Neural progenitor cell (in vitro differentiated cells): ENCODE results near the gene TRPM1. TPM values are rescaled to one million over a fixed set of nuclear protein-coding genes. Genes with fewer than 3 reads are reported as not detected.
A peak's percentile ranks its signal among the peaks of the same experiment; 100 is the strongest.

ENCODE experiments used
- DNase-seq: peaks from one replicate; pipeline ENCODE4 v3.0.0-alpha.2; 2016; ENCODE audit warnings: low spot score
- H2AFZ ChIP-seq: fragments of 200-600 bp; sonication (generic); replicated peaks from 2 replicates; pipeline ENCODE4 v1.6.1; 2016; ENCODE audit warnings: antibody characterized with exemption
- H3F3A ChIP-seq: fragments of 200-600 bp; sonication (generic); 2 replicates; pipeline ENCODE4 v1.6.1; 2016; ENCODE audit warnings: antibody characterized with exemption, low read depth
- H3K27ac ChIP-seq: fragments of 200-600 bp; sonication (generic); 2 replicates; pipeline ENCODE4 v1.5.1; 2016; ENCODE audit warnings: mild to moderate bottlenecking
- H3K27me3 ChIP-seq: fragments of 200-600 bp; sonication (generic); 2 replicates; pipeline ENCODE4 v1.6.1; 2016; ENCODE audit warnings: mild to moderate bottlenecking, moderate library complexity
- H3K36me3 ChIP-seq: fragments of 200-600 bp; sonication (generic); 2 replicates; pipeline ENCODE4 v1.5.1; 2016
- H3K4me1 ChIP-seq: fragments of 200-600 bp; sonication (generic); 2 replicates; pipeline ENCODE4 v1.6.1; 2016; ENCODE audit warnings: mixed run types
- H3K4me2 ChIP-seq: fragments of 200-600 bp; sonication (generic); 2 replicates; pipeline ENCODE4 v1.6.1; 2016
- H3K4me3 ChIP-seq: fragments of 200-600 bp; sonication (generic); 2 replicates; pipeline ENCODE4 v1.5.1; 2016
- H3K79me2 ChIP-seq: fragments of 200-600 bp; sonication (generic); 2 replicates; pipeline ENCODE4 v1.6.1; 2016; ENCODE audit warnings: low read depth
- H3K9ac ChIP-seq: fragments of 200-600 bp; sonication (generic); 2 replicates; pipeline ENCODE4 v1.6.1; 2016
- H3K9me3 ChIP-seq: fragments of 200-600 bp; sonication (generic); 2 replicates; pipeline ENCODE4 v1.5.1; 2016; ENCODE audit warnings: low read depth
- H4K20me1 ChIP-seq: fragments of 200-600 bp; sonication (generic); 2 replicates; pipeline ENCODE4 v1.6.1; 2016; ENCODE audit warnings: low read depth
- H3K27ac Mint-ChIP-seq: 3 replicates; pipeline ENCODE4 v1.8.0; 2021; ENCODE audit warnings: mixed read lengths
- H3K27me3 Mint-ChIP-seq: 2 replicates; pipeline ENCODE4 v1.8.0; 2022; ENCODE audit warnings: low read depth, mild to moderate bottlenecking, inconsistent platforms, moderate library complexity, mixed read lengths; ENCODE audit not compliant: insufficient read depth
- H3K36me3 Mint-ChIP-seq: 3 replicates; pipeline ENCODE4 v1.8.0; 2021; ENCODE audit warnings: mixed read lengths
- H3K4me1 Mint-ChIP-seq: 3 replicates; pipeline ENCODE4 v1.8.0; 2021; ENCODE audit warnings: mixed read lengths
- H3K4me3 Mint-ChIP-seq: 3 replicates; pipeline ENCODE4 v1.8.0; 2021; ENCODE audit warnings: mild to moderate bottlenecking, moderate library complexity, mixed read lengths
- H3K9me3 Mint-ChIP-seq: 3 replicates; pipeline ENCODE4 v1.8.0; 2020; ENCODE audit warnings: mixed read lengths
- CTCF ChIP-seq: fragments of 200-600 bp; sonication (generic); IDR thresholded peaks from 2 replicates; pipeline ENCODE4 v1.5.1; 2017; ENCODE audit warnings: antibody characterized with exemption, mild to moderate bottlenecking
- EZH2 ChIP-seq: fragments of 200-600 bp; sonication (generic); IDR thresholded peaks from 2 replicates; pipeline ENCODE4 v1.6.1; 2017; ENCODE audit warnings: antibody characterized with exemption, mild to moderate bottlenecking, moderate library complexity
- EZH2phosphoT487 ChIP-seq: fragments of 200-600 bp; sonication (generic); IDR thresholded peaks from 2 replicates; pipeline ENCODE4 v1.6.1; 2017; ENCODE audit warnings: antibody characterized with exemption
- total RNA-seq: library from RNA; depleted of rRNA; stranded (reverse); fragments of >200 nt; gene quantifications from 2 replicates; pipeline ENCODE4 v1.2.3, GENCODE V29; 2015; ENCODE audit warnings: low replicate concordance

The TRPM1 gene
- total RNA-seq, 1 donor from 2014 or later, result not detected

DNA sequence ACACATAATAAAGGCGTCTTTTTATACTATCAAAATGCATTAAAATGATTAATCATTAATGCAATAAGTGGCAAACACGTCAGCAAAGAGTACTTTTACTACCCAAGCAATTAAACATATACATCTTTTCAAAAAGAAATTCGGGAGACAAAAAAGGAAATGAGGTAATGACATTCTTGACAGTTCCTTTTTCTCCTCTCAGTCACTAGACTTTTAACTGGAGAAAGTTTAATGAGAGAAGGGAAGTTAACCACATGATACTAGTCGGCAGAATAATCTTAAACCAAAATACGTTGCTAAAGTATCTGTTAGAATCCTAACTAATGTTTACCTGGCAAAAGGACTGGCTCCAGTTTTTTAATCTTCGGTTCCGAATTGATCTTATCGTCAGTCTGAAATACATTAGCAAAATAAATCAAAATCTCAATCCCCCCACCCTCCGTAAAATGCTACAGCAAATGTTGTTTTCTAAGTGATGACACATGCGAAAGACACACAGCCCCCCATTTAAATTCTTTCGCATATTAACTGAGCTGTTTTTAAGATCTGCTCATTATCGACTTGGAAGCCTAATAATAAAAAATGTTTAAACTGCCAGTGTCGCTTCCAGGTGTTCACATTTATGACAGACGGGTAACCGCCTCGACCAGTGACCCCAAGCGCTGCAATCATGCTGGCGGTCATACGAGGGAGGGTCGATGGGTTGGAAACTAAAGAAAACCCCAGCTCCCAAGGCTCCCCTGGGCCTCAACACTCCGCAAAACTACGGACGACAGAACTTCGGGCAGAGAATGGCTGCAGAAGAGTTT is 110.9 kb downstream of the TRPM1 start:
- Mint-ChIP-seq H3K36me3 (peaks cover 3% of the 10 kb centered on the region), H3K27ac (peak overlapping the region; percentile 90), H3K9me3 (no peaks in the 10 kb centered on the region), H3K27me3 (no peaks in the 10 kb centered on the region), H3K4me3 (peak overlapping the region; percentile 98), H3K4me1 (peaks cover 13% of the 10 kb centered on the region)
- TF ChIP-seq CTCF, result no peak
- no peak for TF ChIP-seq EZH2
- no peak for TF ChIP-seq EZH2phosphoT487
- Histone ChIP-seq H3K9ac (peak overlapping the region; percentile 67), H3F3A (peaks cover 25% of the 10 kb centered on the region), H3K4me3 (peak overlapping the region; percentile 97), H3K79me2 (peaks cover 10% of the 10 kb centered on the region), H4K20me1 (no peaks in the 10 kb centered on the region), H3K4me2 (peak overlapping the region; percentile 79), H3K27ac (peak overlapping the region; percentile 65), H3K36me3 (no peaks in the 10 kb centered on the region), H3K9me3 (no peaks in the 10 kb centered on the region), H2AFZ (peak overlapping the region; percentile 90), H3K27me3 (peaks cover 4% of the 10 kb centered on the region), H3K4me1 (peaks cover 10% of the 10 kb centered on the region)
- no peak for DNase-seq

GRCh38 chr15:30990036-30990435 is 111.5 kb downstream of the TRPM1 start:
- Histone ChIP-seq H3K4me2 (peak overlapping the region; percentile 79), H2AFZ (no peak overlapping the region), H3K79me2 (peaks cover 10% of the 10 kb centered on the region), H4K20me1 (peaks cover 5% of the 10 kb centered on the region), H3K27me3 (peaks cover 4% of the 10 kb centered on the region), H3K9me3 (no peaks in the 10 kb centered on the region), H3K4me3 (peak overlapping the region; percentile 97), H3K9ac (no peak overlapping the region), H3K4me1 (peaks cover 10% of the 10 kb centered on the region), H3K36me3 (no peaks in the 10 kb centered on the region), H3F3A (peaks cover 25% of the 10 kb centered on the region), H3K27ac (no peak overlapping the region)
- Mint-ChIP-seq H3K27ac (no peak overlapping the region), H3K4me1 (peaks cover 14% of the 10 kb centered on the region), H3K27me3 (no peaks in the 10 kb centered on the region), H3K9me3 (no peaks in the 10 kb centered on the region), H3K36me3 (peaks cover 3% of the 10 kb centered on the region), H3K4me3 (peak overlapping the region; percentile 98)
- TF ChIP-seq EZH2phosphoT487 (no peak), EZH2 (no peak), CTCF (no peak)
- DNase-seq, result no peak

- Histone ChIP-seq H2AFZ (no peak overlapping the region), H3K4me2 (no peak overlapping the region), H4K20me1 (peaks cover 7% of the 10 kb centered on the region), H3F3A (no peaks in the 10 kb centered on the region), H3K4me1 (peaks cover 2% of the 10 kb centered on the region), H3K9me3 (no peaks in the 10 kb centered on the region), H3K79me2 (peaks cover 6% of the 10 kb centered on the region), H3K4me3 (no peak overlapping the region), H3K27me3 (no peaks in the 10 kb centered on the region), H3K36me3 (no peaks in the 10 kb centered on the region), H3K27ac (no peak overlapping the region), H3K9ac (no peak overlapping the region)
- Mint-ChIP-seq H3K27ac (no peak overlapping the region), H3K27me3 (no peaks in the 10 kb centered on the region), H3K4me3 (no peak overlapping the region), H3K9me3 (no peaks in the 10 kb centered on the region), H3K4me1 (peaks cover 8% of the 10 kb centered on the region), H3K36me3 (peaks cover 3% of the 10 kb centered on the region)
- TF ChIP-seq EZH2 (no peak), EZH2phosphoT487 (no peak), CTCF (no peak)
- no peak for DNase-seq
These were observed 116.4 kb downstream of the TRPM1 start for GRCh38 chr15:30985081-30985531.
